GM10847 (cell line): Measurements from ENCODE around the gene AKT3.

Source experiments
- POLR2A ChIP-seq: IDR thresholded peaks from 2 replicates; pipeline ENCODE4 v1.6.1; 2011; ENCODE audit not compliant: insufficient read length; ENCODE audit errors: extremely low read depth

The AKT3 gene

DNA sequence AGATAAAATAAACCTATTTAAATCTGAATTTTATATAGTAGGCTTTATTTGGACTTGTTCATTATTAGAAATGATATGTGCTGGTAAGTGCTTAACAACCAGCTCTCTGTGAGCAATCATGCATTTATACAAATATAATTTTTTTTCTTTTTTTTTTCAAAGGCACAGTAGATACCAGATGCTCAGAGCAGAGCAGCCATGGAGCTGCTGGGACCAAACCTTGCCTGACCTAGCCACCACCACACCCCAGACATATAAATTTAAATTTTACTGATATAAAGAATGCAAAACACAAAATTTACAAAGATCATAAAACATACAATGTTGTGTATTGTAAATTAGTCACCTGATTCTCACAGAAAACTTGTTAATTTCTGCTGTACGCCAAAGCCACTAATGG, 303.6 kb downstream of the AKT3 start:
- no peak for TF ChIP-seq POLR2A

DNA sequence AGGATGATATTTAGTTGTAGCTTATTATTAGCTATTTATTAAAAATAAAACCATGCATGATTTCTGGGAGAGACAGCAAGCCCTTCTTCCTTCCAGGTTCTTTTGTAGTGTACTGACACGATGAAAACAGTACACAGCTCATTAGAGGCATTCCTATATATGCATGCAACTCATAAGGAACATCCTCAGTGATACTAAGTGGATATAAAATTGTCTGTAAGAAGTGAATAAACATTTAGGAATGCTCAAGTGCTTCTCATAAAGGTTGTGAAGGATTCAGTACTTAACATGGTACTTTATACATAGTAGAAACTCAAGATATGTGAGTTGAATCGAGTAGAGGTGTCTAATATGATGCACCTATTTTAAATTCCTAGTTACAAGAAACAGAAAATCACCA, 306.5 kb downstream of the AKT3 start:
- no peak for TF ChIP-seq POLR2A

DNA sequence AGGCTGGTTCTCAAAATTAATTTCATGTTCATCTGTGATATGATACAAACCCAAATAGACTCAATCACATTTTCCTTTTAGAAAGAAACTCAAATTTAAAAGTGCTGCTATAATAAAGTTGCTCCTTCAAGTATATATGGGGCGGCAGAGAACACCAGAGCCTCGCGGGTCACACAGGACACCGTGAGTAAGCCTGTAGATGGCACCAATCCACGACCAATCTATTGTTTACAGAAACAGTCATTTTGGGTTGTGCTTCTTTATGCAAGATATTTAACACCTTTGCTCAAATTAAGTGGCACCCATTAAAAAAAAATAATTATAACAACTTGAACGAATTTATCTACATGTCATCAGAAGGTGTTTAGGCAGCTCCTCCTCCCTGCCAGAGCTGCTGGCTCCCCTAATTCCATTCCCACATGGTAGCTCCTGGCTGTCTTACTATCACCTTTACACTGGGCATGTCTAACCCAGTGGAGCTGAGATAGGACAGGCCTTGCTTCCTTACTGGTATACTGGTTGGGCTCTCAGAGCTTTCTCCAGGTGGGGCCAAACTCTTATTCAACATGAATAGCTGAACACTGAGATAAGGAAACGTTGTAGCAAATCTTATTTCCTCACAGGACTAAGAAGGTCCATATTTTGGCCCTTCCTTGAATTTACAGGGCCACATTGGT, 307.2 kb downstream of the AKT3 start:
- TF ChIP-seq POLR2A: no peak

DNA sequence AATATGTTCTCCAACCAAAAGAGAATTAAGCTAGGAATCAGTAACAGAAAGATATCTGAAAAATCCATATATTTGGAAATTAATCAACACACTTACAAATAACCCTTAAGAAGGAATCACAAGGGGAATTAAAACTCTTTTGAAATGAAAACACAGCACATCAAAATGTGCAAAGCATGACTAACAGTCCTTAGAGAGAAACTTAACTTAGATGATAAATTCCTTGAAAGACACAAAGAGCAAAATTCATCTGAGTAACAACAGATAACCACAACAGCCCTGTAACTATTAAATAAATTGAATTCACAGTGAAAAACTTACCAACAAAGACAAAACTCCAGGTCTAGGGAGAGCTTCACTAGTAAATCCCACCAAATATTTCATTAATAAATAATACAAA, 310.4 kb downstream of the AKT3 start:
- no peak for TF ChIP-seq POLR2A

DNA sequence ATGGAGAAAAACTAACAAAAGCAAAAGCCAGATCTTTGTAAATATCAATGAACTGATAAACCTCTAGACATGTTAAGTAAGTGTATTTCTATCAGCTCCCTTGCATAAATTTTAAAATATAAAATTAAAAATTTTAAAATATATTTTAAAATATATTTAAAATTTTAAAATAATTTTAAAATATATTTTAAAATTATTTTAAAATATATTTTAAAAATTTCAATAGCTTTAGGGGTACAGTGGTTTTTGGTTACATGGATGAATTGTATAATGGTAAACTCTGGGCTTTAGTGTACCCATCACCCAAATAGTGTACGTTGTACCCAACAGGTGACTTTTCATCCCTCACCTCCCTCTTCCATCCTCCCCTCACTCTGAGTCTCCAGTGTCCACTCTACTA, 315.0 kb downstream of the AKT3 start:
- TF ChIP-seq POLR2A: no peak

DNA sequence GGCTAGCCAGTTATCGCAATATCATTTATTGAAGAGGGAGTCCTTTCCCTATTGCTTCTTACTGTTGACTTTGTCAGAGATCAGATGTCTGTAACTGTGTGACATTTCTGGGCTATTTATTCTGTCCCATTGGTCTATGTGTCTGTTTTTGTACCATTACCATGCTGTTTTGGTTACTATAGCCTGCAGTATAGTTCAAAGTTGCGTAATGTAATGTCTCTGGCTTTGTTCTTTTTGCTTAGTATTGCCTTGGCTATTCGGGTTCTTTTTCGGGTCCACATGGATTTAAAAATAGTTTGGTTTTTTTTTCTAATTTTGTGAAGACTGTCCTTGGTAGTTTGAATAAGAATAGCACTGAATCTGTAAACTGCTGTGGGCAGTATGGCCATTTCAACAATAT, 320.5 kb downstream of the AKT3 start:
- no peak for TF ChIP-seq POLR2A

DNA sequence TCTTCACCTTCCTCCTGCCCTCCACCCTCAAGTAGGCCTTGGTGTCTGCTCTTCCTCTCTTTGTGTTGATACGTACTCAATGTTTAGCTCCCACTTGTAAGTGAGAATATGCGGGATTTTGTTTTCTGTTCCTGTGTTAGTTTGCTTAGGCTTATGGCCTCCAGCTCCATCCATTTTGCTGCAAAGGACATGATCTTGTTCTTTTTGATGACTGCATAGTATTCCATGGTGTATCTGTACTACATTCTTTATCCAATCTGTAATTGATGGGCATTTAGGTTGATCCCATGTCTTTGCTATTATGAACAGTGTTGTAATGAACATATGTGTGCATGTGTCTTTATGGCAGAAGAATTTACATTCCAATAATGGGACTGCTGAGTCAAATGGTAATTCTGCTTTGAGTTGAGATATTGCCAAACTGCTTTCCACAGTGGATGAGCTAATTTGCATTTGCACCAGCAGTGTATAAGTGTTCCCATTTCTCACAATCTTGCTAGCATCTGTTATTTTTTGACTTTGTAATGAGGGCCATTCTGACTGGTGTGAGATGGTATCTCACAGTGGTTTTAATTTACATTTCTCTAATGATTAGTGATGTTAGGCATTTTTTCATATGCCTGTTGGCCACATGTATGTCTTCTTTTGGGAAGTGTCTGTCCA, 321.5 kb downstream of the AKT3 start:
- TF ChIP-seq POLR2A: no peak

DNA sequence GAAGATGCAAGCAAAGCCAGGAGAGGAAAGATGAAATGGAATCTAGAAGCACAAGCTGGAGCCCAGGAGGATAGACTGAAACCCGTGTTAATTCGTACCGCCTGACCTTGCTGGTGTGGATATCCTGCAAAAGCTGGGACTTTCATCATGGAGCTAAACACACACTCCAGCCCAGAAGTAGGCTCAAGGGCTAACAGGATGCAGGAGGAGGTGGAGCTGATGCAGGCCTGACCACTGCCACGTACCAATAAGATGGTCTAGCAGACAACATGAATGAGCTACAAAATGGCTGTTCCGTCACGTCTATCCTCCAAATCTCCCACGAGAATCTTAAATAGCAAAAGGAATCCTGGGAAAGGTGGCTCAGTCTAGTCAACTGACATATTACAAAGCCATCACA, 323.9 kb downstream of the AKT3 start:
- TF ChIP-seq POLR2A: no peak

DNA sequence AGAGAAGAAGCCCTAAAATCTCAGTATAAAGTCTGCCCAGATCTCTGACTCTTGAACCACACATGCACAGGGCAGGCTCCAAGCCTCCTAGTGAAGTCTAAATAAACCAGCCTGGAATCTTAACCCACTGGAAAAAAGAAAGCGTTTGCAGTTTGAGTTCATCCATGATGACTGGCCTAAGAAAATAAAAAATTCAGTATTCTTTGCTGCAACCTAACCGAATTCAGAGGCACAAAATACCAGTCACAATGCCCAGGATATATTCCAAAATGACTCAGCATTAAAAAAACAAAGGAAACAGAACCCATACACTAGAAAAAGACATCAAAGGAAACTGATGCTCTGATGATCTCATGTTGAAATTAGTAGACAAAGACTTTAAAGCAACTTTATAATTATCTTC, 325.0 kb downstream of the AKT3 start:
- TF ChIP-seq POLR2A: no peak

DNA sequence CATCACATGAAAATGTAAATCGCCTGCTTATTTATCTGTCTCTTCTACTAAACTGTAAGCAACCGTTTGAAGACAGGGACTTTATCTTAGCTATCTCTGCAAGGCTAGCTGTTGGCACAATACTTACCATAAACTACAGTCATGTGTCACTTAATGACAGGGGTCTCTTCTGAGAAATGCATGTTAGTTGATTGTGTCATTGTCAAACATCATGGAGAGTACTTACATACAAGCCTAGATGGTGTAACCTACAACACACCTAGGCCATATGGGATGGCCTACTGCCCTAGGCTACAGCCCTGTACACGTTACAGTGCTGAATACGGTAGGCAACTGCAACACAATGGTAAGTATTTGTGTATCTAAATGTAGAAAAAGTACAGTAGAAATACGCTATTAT, 326.3 kb downstream of the AKT3 start:
- TF ChIP-seq POLR2A: no peak

DNA sequence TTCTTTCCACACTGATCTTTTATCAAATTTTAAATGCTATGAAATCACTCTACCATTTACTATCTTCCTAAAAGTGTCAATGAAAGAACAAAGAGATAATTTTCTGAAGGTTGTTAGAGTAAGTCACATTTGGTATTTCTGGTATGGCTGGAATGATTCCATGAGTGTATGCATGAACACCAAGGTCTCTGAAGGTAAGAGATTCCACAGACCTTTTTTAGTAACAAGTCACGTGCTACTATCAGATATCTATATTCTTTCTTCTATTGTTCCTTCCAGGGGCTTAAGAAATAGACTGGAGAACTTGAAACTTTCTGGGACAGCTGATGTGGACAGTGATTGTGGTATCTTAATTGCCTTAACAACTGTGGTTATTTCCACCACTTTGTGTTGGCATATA, 329.2 kb downstream of the AKT3 start:
- TF ChIP-seq POLR2A: no peak

DNA sequence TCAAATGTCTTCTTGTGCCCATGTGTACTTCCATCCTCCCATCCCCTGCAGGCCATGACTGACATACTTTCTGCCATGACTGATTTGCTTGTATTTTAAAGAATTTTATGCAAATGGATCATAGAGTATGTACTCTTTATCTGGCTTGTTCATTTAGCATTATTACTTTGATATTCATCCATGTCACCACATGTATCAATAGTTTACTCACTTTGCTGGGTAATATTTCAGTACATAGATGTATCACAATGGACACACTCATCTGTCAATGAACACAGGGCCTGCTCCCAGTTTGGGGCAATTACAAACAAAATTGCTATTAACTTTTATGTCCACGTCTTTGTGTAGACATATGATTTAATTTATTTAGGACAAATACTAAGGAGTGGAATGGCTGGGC, 335.1 kb downstream of the AKT3 start:
- TF ChIP-seq POLR2A: no peak

DNA sequence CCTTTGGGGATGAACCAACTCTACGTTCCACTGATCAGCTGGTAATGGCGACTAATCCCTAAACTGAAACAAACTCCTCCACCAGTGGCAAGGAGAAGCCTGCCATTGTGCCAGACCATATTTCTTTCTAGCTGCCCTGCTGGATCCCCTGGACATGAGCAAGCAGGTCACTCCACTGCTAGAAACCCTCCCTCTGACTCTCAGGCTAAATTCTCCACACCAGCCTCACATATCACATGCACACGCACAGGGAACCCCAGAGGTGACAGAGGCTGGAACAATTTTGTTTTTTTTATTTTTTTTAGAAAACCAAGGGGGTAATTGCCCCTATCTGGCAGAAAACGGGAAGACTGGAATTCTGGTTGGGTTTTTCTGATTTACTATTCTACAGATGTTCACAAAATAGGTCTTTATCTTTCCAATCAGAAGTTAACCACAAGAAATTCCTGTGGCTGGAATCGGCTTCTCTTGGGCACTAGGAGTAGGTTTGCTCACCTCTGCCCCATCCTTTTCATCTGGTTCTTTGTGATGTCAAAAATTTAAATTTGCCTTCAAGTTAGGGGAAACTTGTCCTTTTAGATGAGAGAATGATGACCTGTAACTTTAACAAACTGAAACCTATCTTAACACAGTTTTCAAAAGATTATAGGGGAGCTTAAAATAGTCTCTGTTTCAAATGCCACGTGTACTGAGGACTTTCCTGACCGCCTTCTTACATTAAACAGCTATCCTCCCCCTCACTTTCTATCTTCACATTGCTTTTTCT, 336.1 kb downstream of the AKT3 start:
- no peak for TF ChIP-seq POLR2A

DNA sequence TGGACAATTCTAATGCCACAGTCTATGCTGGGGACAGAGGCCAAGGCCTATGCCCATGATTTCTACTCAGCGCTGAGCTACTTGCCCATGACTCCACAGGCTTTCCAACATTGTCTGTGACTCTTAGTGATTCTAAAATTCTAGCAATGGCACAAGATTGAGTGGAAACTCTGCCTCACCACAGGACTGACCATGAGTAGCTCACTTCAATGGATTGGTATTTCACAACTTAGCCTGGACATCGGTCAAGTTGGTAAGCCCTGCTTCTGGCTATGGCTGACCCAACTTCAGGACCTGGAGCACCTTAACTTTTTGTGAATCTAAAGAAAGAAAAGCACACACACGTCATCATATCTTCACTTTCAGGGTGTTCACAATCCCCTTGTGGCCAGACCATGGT, 339.1 kb downstream of the AKT3 start:
- no peak for TF ChIP-seq POLR2A

DNA sequence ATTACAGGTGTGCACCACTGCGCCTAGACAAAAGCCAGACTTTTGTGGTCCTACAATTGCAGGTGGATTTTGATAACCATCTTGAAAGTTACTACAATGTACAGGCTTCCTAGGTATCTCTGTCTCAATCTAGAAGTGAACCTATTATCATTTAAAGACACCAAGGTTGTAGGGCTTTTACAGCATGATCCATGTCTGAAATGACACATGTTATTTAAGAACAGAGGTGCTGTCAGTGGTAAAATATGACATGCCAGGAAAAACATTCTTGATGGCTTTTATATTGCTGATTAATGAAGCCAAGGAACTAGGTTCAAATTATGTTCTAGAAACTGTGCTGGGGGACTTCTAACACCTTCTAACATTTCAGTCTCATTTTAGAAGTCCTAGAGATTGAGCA, 341.1 kb downstream of the AKT3 start:
- no peak for TF ChIP-seq POLR2A

DNA sequence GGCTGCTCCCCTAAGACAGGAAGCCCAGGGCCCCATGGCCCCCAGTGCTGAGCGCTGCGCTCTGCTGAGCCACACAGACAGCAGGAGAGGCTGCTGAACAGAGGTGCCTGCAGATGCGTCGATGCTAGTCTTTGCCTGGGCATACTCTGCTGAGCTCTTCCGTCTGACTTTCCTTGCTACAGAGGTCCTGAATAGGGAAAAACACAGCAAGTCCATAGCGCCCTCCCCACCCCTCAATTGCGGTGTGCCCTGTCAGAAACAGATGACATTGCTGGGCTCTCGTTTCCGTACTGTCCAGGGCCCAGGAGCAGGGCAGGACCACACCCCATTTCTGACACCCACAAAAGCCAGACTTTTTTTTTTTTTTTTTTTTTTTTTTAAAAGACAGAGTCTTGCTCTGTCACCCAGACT, 341.7 kb downstream of the AKT3 start:
- TF ChIP-seq POLR2A: no peak
